Calu3 (cell line): Measurements from ENCODE around the gene MON2. TPM values are rescaled to one million over a fixed set of nuclear protein-coding genes. Genes with fewer than 3 reads are reported as not detected.

Source experiments
- BruUV-seq: library from RNA; stranded (reverse); fragments of 400-500 nt; replicated peaks from 2 replicates; lab custom pipeline; 2021; lab: Mats Ljungman, UMichigan
- CTCF ChIA-PET: fragments of 300-600 bp; sonication (Branson Sonifier 250); formaldehyde crosslinking; loops from one replicate; lab custom pipeline; 2022; ENCODE audit warnings: antibody characterized with exemption; lab: Charles Lee
- DNase-seq: peaks from one replicate; pipeline ENCODE4 v3.0.0; 2022
- H3K27ac Mint-ChIP-seq: one replicate; pipeline ENCODE4 v1.8.0; 2022; ENCODE audit warnings: mixed read lengths; ENCODE audit not compliant: unreplicated experiment
- H3K27me3 Mint-ChIP-seq: one replicate; pipeline ENCODE4 v1.8.0; 2022; ENCODE audit warnings: mixed read lengths; ENCODE audit not compliant: unreplicated experiment
- H3K36me3 Mint-ChIP-seq: one replicate; pipeline ENCODE4 v1.8.0; 2022; ENCODE audit warnings: mild to moderate bottlenecking, moderate library complexity, mixed read lengths; ENCODE audit not compliant: insufficient read depth, unreplicated experiment
- H3K4me1 Mint-ChIP-seq: one replicate; pipeline ENCODE4 v1.8.0; 2022; ENCODE audit warnings: mild to moderate bottlenecking, low read depth, mixed read lengths; ENCODE audit not compliant: unreplicated experiment
- H3K4me3 Mint-ChIP-seq: one replicate; pipeline ENCODE4 v1.8.0; 2022; ENCODE audit warnings: mild to moderate bottlenecking, low read depth, moderate library complexity, mixed read lengths; ENCODE audit not compliant: unreplicated experiment
- H3K9me3 Mint-ChIP-seq: one replicate; pipeline ENCODE4 v1.8.0; 2022; ENCODE audit warnings: low read depth, mixed read lengths; ENCODE audit not compliant: unreplicated experiment
- CTCF ChIP-seq: fragments of 200-600 bp; IDR thresholded peaks from one replicate; pipeline ENCODE4 v1.8.0; 2022; ENCODE audit warnings: antibody characterized with exemption; ENCODE audit not compliant: unreplicated experiment
- intact Hi-C: fragments of 100-400 bp; cut with micrococcal nuclease; formaldehyde crosslinking; loops from one replicate; pipeline ENCODE4 v1.10.0; 2022; ENCODE audit not compliant: unreplicated experiment
- total RNA-seq: library from RNA; stranded (reverse); gene quantifications from 2 replicates; pipeline ENCODE4 v1.2.3, GENCODE V29; 2022

The MON2 gene
- total RNA-seq, 1 experiment from 2014 or later = 46.7 TPM

- Mint-ChIP-seq H3K4me1 (no peaks in the 10 kb centered on the region), H3K27ac (no peak overlapping the region), H3K36me3 (peaks cover 30% of the 10 kb centered on the region), H3K27me3 (no peaks in the 10 kb centered on the region), H3K9me3 (no peaks in the 10 kb centered on the region), H3K4me3 (no peak overlapping the region)
- no peak for DNase-seq
- no TSS peak for BruUV-seq
- intact Hi-C loops = no loop called here
- no peak for TF ChIP-seq CTCF
- CTCF ChIA-PET = no interaction called here
These were observed 132.2 kb downstream of the MON2 start for GRCh38 chr12:62598846-62599245.

- DNase-seq = no peak
These were observed 133.3 kb downstream of the MON2 start for GRCh38 chr12:62599854-62600437.

GRCh38 chr12:62601765-62602164 lies 135.1 kb downstream of the MON2 start:
- Mint-ChIP-seq H3K36me3 (peaks cover 56% of the 10 kb centered on the region), H3K4me3 (peak overlapping the region; percentile 88), H3K27me3 (no peaks in the 10 kb centered on the region), H3K27ac (peak overlapping the region; percentile 99), H3K9me3 (no peaks in the 10 kb centered on the region), H3K4me1 (peaks cover 17% of the 10 kb centered on the region)
- CTCF ChIA-PET = interaction anchor here (0.9 to 1.7 kb wide), 3 partner anchors 16 to 192 kb away, joined by 3 to 10 read pairs (median 3); no protein-coding TSS in a partner anchor
- intact Hi-C loops = loop anchor here (1.0 kb wide), 1 partner anchor 193 kb away; no protein-coding TSS in a partner anchor
- no peak for TF ChIP-seq CTCF
- DNase-seq = no peak
- no TSS peak for BruUV-seq

More at GRCh38 chr12:62599854-62600437, 133.3 kb downstream of the MON2 start:
- no peaks in the 10 kb centered on the region for H3K4me1 Mint-ChIP-seq
- no peak overlapping the region for H3K27ac Mint-ChIP-seq
- no peaks in the 10 kb centered on the region for H3K27me3 Mint-ChIP-seq
- peaks cover 40% of the 10 kb centered on the region for H3K36me3 Mint-ChIP-seq
- H3K4me3 Mint-ChIP-seq = no peak overlapping the region
- no peaks in the 10 kb centered on the region for H3K9me3 Mint-ChIP-seq
- CTCF ChIA-PET = no interaction called here
- intact Hi-C loops = no loop called here
- no TSS peak for BruUV-seq
- peak; percentile 11 for TF ChIP-seq CTCF

GRCh38 chr12:62602255-62603060 lies 135.8 kb downstream of the MON2 start:
- Mint-ChIP-seq H3K27me3 (no peaks in the 10 kb centered on the region), H3K4me1 (peaks cover 18% of the 10 kb centered on the region), H3K36me3 (peaks cover 60% of the 10 kb centered on the region), H3K27ac (peak overlapping the region; percentile 99), H3K4me3 (peak overlapping the region; percentile 88), H3K9me3 (no peaks in the 10 kb centered on the region)
- no TSS peak for BruUV-seq
- intact Hi-C loops = loop anchor here (1.0 kb wide), 1 partner anchor 192 kb away; no protein-coding TSS in a partner anchor
- no peak for TF ChIP-seq CTCF
- DNase-seq = peak; percentile 88
- CTCF ChIA-PET = interaction anchor here (0.6 to 1.7 kb wide), 10 partner anchors 13 to 197 kb away, joined by 3 to 13 read pairs (median 4); partner anchors contain the start of gene MON2
